OCI-LY7 (cell line): ENCODE results near the gene PDGFB. TPM values are rescaled to one million over a fixed set of nuclear protein-coding genes. Genes with fewer than 3 reads are reported as not detected.

Experiments used
- BruUV-seq: library from RNA; stranded (reverse); fragments of 400-500 nt; replicated peaks from 2 replicates; lab custom pipeline; 2021; lab: Mats Ljungman, UMichigan
- CTCF ChIA-PET: fragments of 300-600 bp; sonication (Branson Sonifier 250); formaldehyde crosslinking; loops from one replicate; lab custom pipeline; 2022; ENCODE audit warnings: antibody characterized with exemption; ENCODE audit not compliant: unreplicated experiment; lab: Charles Lee
- POLR2A ChIA-PET: fragments of 300-600 bp; sonication (Branson Sonifier 250); formaldehyde crosslinking; loops from one replicate; lab custom pipeline; 2022; ENCODE audit warnings: antibody characterized with exemption; lab: Charles Lee
- DNase-seq: peaks from one replicate; pipeline ENCODE4 v3.0.0-alpha.2; 2015; ENCODE audit warnings: low spot score
- H2AFZ ChIP-seq: fragments of 200-600 bp; sonication (generic), shearing (Covaris generic); 2 replicates; pipeline ENCODE4 v1.6.1; 2014; ENCODE audit warnings: mild to moderate bottlenecking, antibody characterized with exemption, low read length, moderate library complexity
- H3K27ac ChIP-seq: fragments of 200-600 bp; sonication (generic); 2 replicates; pipeline ENCODE4 v1.5.1; 2014; ENCODE audit warnings: mixed run types, low read depth, mild to moderate bottlenecking, moderate library complexity, low read length, inconsistent platforms; ENCODE audit not compliant: poor library complexity, severe bottlenecking
- H3K36me3 ChIP-seq: fragments of 200-600 bp; sonication (generic); 2 replicates; pipeline ENCODE4 v1.6.1; 2014; ENCODE audit warnings: mild to moderate bottlenecking, antibody characterized with exemption, low read length, moderate library complexity, mixed read lengths; ENCODE audit not compliant: insufficient read depth
- H3K4me1 ChIP-seq: fragments of 200-600 bp; sonication (generic); 2 replicates; pipeline ENCODE4 v1.5.1; 2014; ENCODE audit warnings: mild to moderate bottlenecking, low read length; ENCODE audit not compliant: insufficient read depth, poor library complexity, severe bottlenecking
- H3K4me2 ChIP-seq: fragments of 200-600 bp; sonication (generic); 2 replicates; pipeline ENCODE4 v1.6.1; 2014; ENCODE audit warnings: mild to moderate bottlenecking, low read length
- H3K4me3 ChIP-seq: fragments of 200-600 bp; sonication (generic); 2 replicates; pipeline ENCODE4 v1.5.1; 2014; ENCODE audit warnings: mild to moderate bottlenecking, low read depth, low read length; ENCODE audit not compliant: poor library complexity, severe bottlenecking
- H3K79me2 ChIP-seq: fragments of 200-600 bp; sonication (generic); 2 replicates; pipeline ENCODE4 v1.6.1; 2016; ENCODE audit warnings: low read depth, mild to moderate bottlenecking, low read length, moderate library complexity, mixed read lengths; ENCODE audit not compliant: insufficient read depth
- H3K9me2 ChIP-seq: fragments of 200-600 bp; sonication (generic); 2 replicates; pipeline ENCODE4 v1.6.1; 2016; ENCODE audit warnings: mild to moderate bottlenecking, low read length, mixed read lengths; ENCODE audit not compliant: insufficient read depth
- H3K9me3 ChIP-seq: fragments of 200-600 bp; sonication (generic); 2 replicates; pipeline ENCODE4 v1.6.1; 2014; ENCODE audit warnings: mild to moderate bottlenecking, mixed run types, low read length, mixed read lengths
- H4K20me1 ChIP-seq: fragments of 200-600 bp; sonication (generic); 2 replicates; pipeline ENCODE4 v1.6.1; 2014; ENCODE audit warnings: mild to moderate bottlenecking, antibody characterized with exemption, low read length, moderate library complexity, mixed read lengths; ENCODE audit not compliant: insufficient read depth
- CTCF ChIP-seq: fragments of 200-600 bp; sonication (generic); conservative IDR thresholded peaks from 2 replicates; pipeline ENCODE4 v1.5.1; 2014; ENCODE audit warnings: mild to moderate bottlenecking, antibody characterized with exemption, low read length, moderate library complexity, mixed read lengths
- EZH2phosphoT487 ChIP-seq: fragments of 200-600 bp; sonication (generic); IDR thresholded peaks from 2 replicates; pipeline ENCODE4 v1.6.1; 2018; ENCODE audit warnings: low read depth, borderline replicate concordance, mild to moderate bottlenecking, mixed run types, antibody characterized with exemption, low read length, moderate library complexity, mixed read lengths
- intact Hi-C: fragments of 100-400 bp; cut with micrococcal nuclease; formaldehyde crosslinking; loops from one replicate; pipeline ENCODE4 v1.10.0; 2022; ENCODE audit not compliant: unreplicated experiment
- total RNA-seq, 2 experiments: library from RNA; depleted of rRNA in 1 of 2; stranded (reverse); fragments of >200 nt in 1 of 2; shearing (Covaris generic) in 1 of 2; gene quantifications; 2 replicates each; pipeline ENCODE4 v1.2.3, GENCODE V29; 2014 to 2022

Gene PDGFB
- total RNA-seq, 2 experiments from 2014 or later = 0.27 TPM; not detected in 1

GRCh38 chr22:39248254-39248653 is 3.5 kb upstream of the PDGFB start:
- no peak for DNase-seq
- peaks cover under 1% of the 10 kb centered on the region for H3K4me1 ChIP-seq
- no peak overlapping the region for H3K4me2 ChIP-seq
- no peaks in the 10 kb centered on the region for H3K9me3 ChIP-seq
- intact Hi-C loops = no loop called here
- ChIA-PET CTCF (no interaction called here), POLR2A (no interaction called here)
- no peaks in the 10 kb centered on the region; the same call in 1 of the 2 replicates for H4K20me1 ChIP-seq
- no peaks in the 10 kb centered on the region for H3K79me2 ChIP-seq
- H3K27ac ChIP-seq = no peak overlapping the region
- no TSS peak for BruUV-seq
- H2AFZ ChIP-seq = no peak overlapping the region
- no peaks in the 10 kb centered on the region for H3K36me3 ChIP-seq
- TF ChIP-seq EZH2phosphoT487 (no peak), CTCF (no peak)
- H3K4me3 ChIP-seq = no peak overlapping the region
- H3K9me2 ChIP-seq = no peaks in the 10 kb centered on the region

GRCh38 chr22:39247361-39247760 is 2.6 kb upstream of the PDGFB start:
- H3K27ac ChIP-seq = no peak overlapping the region
- no peaks in the 10 kb centered on the region for H3K36me3 ChIP-seq
- DNase-seq = peak; percentile 8
- no TSS peak for BruUV-seq
- no peaks in the 10 kb centered on the region for H3K9me2 ChIP-seq
- no peak overlapping the region for H2AFZ ChIP-seq
- H3K9me3 ChIP-seq = no peaks in the 10 kb centered on the region
- no peaks in the 10 kb centered on the region for H4K20me1 ChIP-seq
- intact Hi-C loops = no loop called here
- ChIA-PET CTCF (no interaction called here), POLR2A (no interaction called here)
- no peaks in the 10 kb centered on the region for H3K79me2 ChIP-seq
- no peak overlapping the region for H3K4me3 ChIP-seq
- TF ChIP-seq EZH2phosphoT487 (no peak), CTCF (no peak)
- H3K4me2 ChIP-seq = no peak overlapping the region
- H3K4me1 ChIP-seq = no peaks in the 10 kb centered on the region

GRCh38 chr22:39246690-39247332 is 2.0 kb upstream of the PDGFB start:
- no peak for DNase-seq
- H3K36me3 ChIP-seq = no peaks in the 10 kb centered on the region
- no peak overlapping the region for H3K4me2 ChIP-seq
- CTCF ChIA-PET = no interaction called here
- intact Hi-C loops = no loop called here
- no peaks in the 10 kb centered on the region for H4K20me1 ChIP-seq
- H3K79me2 ChIP-seq = no peaks in the 10 kb centered on the region
- BruUV-seq = no TSS peak
- H3K9me3 ChIP-seq = no peaks in the 10 kb centered on the region
- H3K27ac ChIP-seq = no peak overlapping the region
- H3K4me3 ChIP-seq = no peak overlapping the region
- POLR2A ChIA-PET = no interaction called here
- no peaks in the 10 kb centered on the region for H3K9me2 ChIP-seq
- peaks cover under 1% of the 10 kb centered on the region for H3K4me1 ChIP-seq
- TF ChIP-seq EZH2phosphoT487 (no peak), CTCF (no peak)
- H2AFZ ChIP-seq = no peak overlapping the region
